ENCODE measurements around the gene JPH3.
A peak's percentile ranks its signal among the peaks of the same experiment; 100 is the strongest.
"Not testable (repeated sequence)": the region's sequence is repeated elsewhere in the genome, so short reads cannot be mapped to it uniquely, and the experiment has no call there.

JPH3 gene

DNA sequence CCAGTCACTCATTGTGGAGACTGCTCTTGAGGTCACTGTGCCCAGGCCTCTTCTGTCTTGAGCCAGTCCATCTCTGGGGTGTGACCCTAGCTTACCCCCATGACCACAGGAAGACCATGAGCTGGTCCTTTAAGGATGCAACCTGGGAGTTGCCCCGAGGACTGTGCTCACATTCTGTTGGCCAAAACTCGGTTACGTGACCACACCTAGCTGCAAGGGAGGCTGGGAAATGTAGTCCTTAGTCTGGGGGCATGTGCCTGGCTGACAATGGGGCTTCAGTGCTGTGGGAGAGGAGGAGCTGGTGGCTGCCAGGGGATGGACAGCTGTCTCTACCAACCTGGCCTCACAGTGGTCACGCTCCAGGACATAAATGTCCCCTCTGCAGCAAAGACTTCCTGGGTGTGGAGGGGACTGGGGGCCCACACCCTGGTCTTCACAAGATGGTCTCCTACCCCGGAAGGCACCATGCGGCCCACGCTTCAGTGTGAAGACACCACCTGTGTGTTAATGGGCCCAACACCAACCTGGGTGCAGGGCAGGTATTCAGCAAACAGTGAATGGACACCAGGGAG, 55.4 kb downstream of the JPH3 start:
- no peak for DNase-seq

DNA sequence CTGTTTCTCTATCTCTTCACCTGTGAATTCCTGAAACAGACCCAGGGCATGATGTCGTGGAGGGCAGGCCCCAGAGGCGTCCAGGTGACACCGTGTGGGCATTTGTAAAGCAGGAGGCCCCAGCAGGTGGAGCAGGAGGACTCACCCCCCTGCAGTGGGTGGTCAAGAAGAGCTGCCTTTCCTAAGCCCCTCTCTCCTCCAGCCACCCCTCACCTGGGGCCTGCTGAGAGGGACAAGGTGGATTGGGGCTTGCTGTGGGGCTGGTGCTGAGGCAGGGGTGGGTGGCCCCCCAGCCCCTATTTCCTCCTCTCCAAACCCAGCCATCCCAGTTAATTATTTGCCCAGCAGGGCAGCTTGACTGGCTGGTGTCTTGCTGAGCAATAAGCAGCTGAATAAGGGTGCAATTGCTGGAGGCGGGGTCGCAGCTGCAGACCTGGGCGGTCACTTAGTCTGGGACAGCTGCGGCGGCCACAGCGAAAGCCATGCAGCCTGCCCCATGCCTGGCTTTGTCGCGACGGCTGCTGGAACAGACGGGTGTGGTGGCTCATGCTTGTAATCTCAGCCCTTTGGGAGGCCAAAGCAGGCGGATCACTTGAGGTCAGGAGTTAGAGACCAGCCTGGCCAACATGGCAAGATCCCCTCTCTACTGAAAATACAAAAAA, 56.4 kb downstream of the JPH3 start:
- DNase-seq: peak; percentile 42

DNA sequence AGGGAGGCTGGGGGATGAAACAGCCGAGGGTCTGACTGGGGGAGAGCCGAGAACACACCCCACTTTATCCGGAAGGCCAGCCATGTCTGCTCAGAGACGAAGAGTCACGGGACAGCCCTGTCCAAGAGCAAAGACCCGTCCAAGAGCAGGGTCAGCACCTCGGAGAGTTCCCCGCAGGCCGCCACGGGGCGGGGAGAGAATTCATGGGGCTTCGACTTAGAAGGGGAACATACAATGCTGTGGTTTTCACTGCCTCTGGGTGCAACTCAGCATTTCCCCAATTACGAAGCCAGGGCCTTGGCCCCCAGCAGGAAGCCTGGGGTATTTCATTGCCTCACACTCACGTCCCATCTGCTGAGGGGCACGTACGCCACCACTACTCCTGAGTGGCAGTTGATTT, 59.3 kb downstream of the JPH3 start:
- peak; percentile 75 for DNase-seq

DNA sequence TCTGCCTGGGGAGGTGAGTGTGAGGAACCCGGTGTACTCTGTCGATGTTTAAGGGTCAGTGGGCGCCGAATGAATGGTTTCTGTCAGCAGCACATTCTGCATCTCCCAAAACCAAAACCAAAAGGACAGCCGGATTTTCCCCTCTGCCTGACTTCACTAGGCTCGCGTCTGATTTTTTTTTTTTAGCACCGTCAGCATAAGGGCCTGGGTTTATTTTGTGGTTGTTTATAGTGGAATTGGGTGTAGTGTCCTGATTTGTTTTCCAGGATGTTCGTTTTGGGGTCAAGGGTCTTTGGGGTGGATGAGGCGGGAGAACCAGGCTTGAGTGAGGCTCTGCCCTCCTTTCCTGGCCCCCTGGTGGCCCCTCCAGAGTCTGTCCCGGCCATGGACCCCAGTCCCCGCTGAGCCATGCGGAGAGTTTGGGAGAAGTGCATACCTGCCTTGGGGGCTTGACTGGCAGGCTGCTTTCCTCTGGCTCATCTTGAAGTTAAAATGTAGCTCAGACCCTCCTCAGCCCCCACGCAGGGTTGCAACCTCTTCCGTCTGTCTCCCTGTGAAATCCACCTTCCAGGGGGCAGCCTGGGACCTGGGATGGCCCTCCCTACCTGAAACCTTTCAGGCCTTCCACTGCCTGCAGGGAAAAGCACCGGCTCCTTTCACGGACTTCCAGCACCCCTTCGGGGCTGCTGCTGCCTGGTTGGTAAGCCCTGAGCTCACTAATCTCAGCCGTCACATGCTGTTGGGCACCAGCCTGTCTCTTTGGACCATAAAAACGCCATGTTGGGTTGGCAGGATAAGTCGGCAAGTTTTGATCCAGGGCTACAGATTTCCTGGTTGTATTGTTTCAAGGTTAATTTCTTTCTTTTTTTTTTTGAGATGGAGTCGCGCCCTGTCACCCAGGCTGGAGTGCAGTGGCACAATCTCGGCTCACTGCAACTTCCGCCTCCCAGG, 60.2 kb downstream of the JPH3 start:
- no peak for DNase-seq

DNA sequence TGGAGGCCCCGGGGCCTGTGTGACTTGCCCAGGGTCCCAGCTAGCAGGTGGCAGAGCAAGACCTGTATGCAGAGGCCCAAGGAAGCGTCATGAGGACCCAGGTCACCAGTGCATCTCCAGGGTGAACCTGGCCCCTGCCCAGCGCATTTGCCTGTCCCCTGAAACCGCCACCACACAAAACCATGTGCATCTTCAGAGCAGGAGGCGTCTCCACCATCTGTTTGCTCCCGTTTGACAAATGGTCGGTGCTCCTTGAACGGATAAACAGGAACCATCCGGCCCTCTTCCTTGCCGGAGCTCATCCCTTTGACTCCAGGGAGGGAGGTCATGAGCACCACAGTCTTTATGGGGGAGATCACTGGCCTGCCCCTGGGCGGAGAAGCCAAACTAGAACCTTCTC, 62.5 kb downstream of the JPH3 start:
- DNase-seq: no peak

DNA sequence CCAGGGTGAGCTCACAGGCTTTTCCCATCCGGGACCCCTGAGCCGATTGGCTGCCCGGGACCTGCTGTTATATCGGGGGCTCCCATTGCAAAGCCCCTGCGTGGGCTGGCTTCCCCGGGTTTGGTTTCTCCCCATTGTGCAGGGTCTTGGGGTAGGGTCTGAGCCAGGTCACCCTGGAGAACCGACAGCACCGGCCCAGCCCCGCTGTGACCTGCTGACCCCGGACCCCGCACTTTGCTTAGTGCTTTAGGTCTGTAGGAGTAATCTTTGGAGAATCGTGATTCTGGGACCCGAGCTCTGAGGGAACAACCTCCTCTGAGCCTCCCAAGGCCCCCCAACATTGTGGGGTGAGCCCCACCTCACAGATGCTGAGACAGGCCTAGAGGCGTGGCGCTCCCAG, 62.9 kb downstream of the JPH3 start:
- DNase-seq: no peak

DNA sequence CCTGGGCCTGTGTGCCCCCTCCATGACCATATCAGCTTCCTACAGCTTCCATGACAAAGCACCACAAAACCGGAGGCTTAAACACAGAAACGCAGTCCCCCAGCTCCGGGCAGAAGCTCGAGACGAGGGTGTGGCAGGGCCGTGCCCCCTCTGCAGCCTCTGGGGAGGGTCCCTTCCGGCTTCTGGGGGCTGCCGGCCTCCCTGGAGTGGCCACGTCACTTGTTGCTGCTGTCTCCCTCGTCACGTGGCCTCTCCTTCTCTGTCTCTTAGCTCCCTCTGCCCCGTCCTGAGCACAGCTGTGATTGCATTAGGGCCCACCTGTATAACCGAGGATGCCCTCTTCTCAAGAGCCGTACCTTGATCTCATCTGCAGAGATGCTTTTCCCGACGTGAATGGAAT, 64.6 kb downstream of the JPH3 start:
- no peak for DNase-seq

DNA sequence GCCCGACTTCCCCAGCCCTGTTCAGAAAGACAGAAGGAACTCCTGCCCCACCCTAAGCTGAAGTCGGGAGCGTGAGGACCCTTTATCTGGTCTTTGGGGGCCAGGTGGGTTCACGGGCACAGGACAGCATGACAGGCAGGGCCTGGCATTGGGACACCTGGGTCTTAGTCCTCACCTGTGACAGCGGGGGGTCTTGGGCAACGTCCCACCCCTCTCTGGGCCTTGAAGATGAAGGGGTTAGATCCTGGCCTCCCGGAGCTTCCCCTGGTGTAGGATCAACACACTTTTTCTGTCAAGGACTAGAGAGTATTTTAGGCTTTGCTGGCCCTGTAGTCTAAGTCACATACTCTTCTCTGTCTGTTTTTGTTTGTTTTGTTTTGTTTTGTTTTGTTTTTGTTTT, 65.1 kb downstream of the JPH3 start:
- no peak for DNase-seq

DNA sequence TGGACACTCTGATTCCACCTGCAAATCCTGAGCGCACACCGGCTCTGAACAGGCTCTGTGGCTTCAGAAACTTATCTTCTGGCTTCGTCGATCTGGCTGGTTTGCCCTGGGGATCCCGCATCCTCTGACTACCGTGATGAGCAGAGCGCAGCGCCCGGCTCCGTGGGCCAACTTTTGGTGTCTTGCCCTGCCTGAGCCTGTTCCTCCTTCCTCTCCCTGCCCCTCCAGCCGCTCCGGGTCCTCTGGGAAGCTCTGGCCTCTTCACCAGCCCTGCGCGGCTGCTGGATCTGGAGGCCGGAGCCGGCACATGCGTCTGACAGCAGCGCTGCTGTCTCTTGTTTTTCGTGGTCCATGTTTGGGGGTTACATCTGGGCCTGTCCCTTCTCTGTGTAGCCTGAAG, 65.6 kb downstream of the JPH3 start:
- no peak for DNase-seq

DNA sequence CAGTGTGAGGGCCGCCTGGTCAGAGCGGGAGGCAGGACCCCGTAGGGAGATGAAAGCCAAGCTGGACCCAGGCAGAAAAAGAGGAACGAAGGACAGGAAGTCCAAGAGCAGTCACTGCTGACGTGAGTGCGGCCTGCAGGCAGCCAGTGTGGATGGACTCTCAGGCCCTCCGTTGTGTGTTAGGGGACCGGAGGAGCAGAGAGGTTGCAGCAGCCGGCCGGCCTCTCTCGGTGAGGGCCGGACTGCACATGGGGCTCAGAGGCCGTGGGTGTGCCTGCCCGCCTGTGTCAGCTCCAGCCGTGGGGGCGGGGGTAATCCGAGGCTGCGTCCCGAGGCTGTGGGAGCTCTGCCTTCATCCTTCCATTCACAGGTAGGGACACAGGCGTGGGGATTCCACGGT, 67.4 kb downstream of the JPH3 start:
- DNase-seq: no peak

DNA sequence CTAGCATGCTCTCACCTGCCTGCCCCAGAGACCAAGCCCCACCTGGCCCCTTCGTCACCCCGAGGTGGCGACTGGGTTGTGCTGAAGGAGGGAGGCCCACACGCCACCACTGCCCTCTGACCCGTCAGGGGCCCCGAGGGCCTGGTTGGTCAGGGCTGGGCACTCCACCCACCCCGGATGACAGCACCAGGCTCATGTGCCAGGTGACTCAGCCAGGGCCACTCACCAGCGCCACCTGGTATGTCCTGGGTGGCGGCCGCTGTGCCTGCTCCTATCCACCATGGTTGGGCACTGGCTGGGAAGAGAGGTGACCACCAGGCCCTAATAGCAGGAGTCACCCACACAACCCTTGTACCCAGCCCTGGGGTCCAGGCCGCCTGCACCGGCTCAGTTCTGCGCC, 68.9 kb downstream of the JPH3 start:
- no peak for DNase-seq

DNA sequence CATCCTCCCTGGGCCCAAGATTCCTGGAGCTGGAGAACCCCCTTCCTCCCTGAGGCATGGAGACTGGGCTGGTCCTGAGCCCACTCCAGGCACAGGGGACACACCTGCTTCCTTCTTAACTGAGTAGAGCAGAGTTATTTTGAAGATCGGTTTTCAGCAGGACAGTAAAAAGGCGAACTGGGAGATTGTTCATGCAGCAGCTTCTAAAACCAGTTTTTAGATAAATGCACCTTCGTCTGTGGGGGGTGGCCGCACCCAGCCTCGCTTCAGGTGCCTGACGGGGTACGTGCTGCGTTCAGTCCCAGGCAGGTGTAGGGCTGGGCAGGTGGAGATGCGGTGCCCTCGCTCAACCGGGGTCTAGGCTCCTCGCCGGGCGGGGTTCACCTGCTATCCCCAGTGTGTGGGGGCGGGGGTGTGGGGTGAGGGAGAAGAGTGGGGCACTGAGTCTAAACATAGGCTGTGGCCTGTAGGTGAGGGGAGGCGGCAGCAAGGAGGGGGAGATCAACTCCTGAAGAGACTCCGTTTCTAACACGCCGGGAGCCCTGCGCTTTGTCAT, 69.5 kb downstream of the JPH3 start:
- no peak for DNase-seq

DNA sequence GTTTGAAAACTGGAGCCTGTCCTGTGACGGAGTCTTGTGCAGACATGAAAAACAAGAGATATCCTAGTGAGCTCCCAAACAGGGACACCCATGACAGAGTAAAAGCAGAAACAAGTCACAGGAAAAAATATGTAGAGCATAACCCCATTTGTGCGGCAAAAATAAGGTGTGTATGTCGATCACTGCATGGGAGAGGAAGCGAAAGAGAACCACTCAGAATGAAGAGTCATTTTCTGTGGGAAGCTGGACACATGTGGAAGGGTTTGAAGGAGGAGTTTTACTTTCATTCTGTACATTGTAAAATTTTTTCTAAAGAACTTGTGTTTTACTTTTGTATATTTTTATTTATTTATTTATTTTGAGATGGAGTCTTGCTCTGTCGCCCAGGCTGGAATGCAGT, 72.1 kb downstream of the JPH3 start:
- no peak for DNase-seq

DNA sequence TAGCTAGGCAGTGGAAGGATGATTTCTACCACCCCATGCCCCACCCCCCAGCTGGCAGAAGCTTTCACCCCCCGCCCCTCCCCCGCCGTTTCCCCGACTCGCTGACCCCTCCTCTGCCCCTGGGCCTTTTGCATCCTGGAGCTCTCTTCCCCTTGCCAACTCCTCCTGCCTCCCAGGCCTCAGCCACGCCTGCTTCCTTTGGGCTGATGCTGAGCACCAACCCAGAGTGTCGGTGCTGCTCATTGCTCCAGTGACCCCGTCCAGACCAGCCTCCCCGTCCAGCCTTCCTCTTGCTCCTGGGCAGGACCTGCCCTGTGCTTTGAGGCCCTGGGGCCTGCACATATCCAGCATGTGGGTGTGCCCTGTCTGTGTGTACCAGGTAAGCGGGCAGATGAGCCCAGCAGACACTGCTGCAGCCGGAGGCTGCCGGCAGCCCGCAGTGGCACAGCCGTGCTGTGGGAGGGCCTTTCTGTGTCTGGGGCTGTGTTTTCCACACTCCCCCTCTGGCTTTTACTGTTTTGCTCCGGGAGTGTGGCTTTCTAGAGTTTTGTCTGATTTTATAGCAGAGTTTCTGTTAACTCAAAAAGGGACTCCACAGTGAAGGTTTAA, 72.9 kb downstream of the JPH3 start:
- no peak for DNase-seq

DNA sequence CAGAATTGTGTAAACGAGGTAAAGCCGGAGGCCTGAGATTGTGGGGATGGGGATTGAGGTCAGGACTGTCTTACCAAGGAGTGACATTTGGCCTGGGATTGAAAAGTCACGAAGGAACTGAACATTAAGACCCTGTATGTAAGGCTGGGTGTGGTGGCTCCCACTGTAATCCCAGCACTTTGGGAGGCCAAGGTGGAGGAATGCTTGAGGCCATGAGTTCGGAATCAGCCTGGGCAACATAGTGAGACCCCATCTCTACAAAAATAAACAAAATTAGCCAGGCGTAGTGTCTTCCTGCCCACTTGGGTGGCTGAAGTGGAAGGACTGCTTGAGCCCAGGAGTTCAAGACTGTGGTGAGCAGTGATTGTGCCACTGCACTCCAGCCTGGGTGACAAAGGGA, 75.5 kb downstream of the JPH3 start:
- DNase-seq: no peak

DNA sequence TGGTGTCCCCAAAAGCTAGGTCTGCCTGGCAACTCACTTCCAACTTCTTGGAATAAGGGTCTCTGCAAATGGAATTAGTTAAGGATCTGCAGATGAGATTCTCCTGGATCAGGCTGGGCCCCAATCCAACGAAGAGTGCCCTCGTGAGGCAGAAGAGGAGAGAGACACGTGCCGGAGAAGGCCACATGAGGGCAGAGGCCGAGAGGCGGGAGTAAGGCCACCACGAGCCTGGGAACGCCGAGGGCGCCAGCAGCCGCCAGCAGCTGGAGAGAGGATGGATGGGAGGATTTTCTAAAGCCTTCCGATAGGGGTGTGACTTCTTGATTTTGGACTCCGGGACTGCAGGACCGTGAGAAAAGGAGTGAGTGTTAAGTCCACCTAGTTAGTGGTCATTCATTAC, 76.3 kb downstream of the JPH3 start:
- DNase-seq: no peak

DNA sequence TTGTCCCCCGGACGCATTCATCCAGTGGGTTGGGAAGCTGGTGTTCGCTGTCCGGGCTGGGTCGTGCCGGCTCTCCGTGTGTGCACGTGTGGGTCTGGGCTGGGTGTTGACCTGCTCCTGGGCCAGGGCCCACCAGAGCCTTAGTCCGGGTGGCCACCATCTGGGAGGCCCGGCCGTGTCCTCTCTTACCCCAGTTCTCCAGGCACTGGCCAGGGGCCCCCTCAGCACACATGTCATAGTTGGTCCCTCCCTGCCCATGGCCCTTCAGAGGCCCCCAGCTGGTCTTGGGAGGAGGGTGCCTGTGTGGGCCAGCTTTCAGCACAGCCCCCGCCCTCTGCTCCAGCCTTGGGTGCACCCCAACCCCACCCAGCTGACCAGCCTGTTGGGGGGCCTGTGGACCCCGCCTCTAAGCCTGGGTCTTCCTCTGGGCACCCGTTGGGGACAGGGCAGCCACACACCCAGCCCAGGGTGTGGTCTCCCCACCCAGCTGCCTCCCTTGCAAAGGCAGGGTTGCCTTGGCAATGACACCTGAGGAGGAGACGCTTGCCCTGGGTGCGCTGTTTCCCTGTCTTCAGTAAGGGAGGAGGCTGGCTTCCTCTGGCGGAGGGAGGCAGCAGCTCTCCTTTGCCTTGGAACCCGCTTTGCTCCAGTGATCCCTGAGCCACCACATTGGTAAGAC, 77.4 kb downstream of the JPH3 start:
- DNase-seq: no peak

DNA sequence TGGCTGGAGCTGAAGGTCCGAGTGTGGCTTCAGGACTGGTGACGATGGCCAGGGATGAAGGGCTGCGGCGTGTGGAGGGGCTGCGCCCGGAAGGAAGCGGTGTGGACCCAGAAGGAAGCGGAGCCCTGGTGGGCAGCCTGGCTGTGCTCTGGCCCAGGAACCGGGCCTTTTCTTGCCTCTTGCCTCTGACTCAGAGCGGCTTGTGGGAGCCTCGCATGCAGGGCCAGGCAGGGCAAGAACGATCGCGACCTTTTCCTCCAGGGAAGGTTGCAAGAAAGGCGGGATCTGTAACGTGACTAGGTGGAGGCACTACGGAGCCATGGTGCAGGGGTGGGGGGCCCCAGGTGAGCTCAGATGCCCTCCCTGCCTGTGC, 78.0 kb downstream of the JPH3 start:
- DNase-seq: no peak

DNA sequence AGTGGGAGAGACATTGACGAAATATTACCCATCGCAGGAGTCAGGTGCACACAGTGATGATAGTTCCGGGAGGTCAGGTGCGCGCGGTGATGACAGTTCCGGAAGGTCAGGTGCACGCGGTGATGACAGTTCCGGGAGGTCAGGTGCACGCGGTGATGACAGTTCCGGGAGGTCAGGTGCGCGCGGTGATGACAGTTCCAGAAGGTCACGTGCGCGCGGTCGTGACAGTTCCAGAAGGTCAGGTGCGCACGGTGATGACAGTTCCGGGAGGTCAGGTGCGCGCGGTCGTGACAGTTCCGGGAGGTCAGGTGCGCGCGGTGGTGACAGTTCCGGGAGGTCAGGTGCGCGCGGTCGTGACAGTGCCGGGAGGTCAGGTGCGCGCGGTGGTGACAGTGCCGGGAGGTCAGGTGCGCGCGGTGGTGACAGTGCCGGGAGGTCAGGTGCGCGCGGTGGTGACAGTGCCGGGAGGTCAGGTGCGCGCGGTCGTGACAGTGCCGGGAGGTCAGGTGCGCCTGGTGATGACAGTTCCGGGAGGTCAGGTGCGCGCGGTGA, 78.8 kb downstream of the JPH3 start:
- not testable (repeated sequence) for DNase-seq

DNA sequence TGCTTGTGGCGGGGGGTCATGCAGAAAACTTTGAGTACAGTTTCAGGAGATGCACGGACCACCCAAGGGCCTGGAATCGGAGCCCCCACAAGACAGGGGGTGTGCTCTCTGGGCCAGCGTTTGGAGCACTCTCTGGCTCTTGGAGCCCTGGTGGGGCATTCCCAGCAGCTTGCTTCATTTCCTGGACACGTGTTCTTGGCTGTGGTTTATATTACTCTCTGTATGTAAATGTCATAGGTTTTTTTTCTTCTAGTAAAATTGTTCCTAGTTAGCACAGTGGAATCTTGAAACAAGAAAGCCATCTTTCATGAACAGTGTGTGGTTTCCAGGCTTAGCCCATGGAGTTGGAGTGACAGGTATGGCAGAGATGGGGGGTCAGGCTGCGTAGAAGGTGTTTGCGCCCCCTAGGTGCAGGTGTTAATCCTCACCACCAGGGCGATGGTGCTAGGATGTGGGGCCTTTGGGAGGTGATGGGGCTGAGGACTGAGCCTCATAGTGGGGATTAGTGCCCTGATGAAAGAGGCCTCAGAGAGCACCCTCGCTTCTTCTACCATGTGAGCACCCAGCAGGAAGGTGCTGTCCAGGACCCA, 79.8 kb downstream of the JPH3 start:
- peak; percentile 15 for DNase-seq

DNA sequence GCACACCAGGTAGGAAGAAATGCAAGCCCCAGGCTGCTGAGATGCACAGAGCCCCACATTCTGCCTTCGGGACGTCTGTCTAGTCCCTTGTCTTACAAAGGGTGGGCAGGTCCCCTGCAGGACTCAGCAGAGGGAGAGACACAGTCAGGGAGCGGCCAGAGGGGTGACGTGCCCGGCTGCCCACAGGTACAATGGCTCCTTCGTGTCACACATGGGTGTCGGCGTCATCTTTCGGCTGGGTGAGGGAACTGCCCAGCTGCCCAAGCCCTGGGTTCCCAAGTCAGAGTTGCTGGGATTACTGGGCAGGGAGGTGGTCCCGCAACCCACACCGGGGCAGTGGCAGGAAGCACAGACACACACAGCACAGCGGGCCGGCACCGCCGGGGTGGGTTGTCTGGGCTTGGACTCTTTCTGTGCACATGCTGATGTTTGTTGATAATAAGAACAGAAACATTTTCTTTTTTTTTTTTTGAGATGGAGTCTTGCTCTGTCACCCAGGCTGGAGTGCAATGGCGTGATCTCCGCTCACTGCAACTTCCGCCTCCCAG, 80.6 kb downstream of the JPH3 start:
- DNase-seq: no peak
